ENCODE results near the gene ST7.
A peak's percentile ranks its signal among the peaks of the same experiment; 100 is the strongest.

ST7 gene

DNA sequence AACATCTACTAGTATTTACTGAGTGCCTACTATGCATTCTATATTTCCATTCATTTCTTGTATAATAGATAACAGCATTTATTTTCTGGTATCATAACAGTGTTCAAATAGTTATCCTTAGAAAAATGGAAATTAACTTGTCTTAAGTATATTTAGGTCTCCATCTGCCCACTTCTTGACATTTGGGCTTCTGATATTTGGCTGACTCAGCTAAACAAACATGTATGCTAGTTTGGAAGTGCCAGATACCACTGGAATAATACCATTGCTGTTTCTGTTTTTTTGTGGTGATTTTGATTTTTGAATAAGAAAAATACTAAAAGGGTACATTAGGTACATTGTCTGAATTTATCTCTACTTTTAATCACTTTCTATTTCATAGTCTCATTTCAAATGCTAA lies 169.2 kb downstream of the ST7 start:
- DNase-seq (ENCODE audit: low read depth in 2 of 2, low spot score in 1 of 2), result no peak

GRCh38 chr7:117123311-117123926 lies 170.1 kb downstream of the ST7 start:
- DNase-seq (ENCODE audit: low read depth in 2 of 2, low spot score in 1 of 2), result no peak

- peak in 1 of 2 donors; percentile 25 for DNase-seq (ENCODE audit: low read depth in 2 of 2, low spot score in 1 of 2)
Measured at GRCh38 chr7:117124591-117125220, 171.4 kb downstream of the ST7 start.

DNA sequence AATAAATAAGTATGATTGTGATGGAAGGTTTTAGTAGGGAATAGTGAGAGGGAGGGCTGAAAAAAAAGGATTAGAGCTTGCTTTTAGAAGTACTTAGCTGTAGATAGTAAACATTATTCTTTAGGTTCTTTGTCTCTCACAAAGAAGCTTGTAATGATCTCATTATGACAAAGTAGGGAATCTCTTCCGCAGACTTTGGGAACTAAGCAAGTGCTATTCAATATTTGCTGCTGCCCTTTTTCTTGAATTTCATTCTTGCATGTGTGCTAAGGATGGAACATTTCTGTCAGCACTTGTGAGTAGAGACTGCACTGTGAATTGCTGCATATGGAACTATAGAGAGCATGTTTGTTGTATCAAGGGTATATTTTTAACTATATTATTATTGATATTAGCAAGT lies 173.4 kb downstream of the ST7 start:
- DNase-seq (ENCODE audit: low read depth in 2 of 2, low spot score in 1 of 2), result no peak

DNA sequence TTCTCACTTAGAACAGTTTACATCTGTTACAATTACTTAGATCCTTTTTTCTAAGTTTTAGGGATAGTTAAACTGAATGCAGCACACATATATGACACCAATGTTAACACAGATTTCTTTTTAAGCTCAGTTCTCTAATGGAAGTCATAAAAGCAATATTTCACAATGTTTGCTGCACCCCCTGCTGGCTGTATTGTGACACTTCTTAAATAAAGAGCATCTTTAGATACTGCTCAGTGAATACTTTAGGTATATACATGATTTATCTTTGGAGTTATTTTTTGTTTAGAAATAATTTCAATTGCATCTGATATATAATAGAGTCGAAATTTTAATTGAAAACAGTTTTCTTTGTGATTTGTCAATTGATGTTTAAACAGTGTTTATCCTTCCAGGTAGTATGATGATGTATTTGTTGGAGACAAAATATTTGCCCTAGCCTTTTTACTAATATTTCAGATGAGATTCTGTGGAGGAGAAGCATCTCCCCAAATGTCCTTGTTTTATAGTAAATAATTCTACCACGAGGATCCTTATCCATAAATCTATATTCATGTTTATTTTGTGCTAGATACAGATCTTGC lies 174.4 kb downstream of the ST7 start:
- peak in 1 of 2 donors; percentile 26 for DNase-seq (ENCODE audit: low read depth in 2 of 2, low spot score in 1 of 2)

GRCh38 chr7:117129521-117129955 lies 176.2 kb downstream of the ST7 start:
- no peak for DNase-seq (ENCODE audit: low read depth in 2 of 2, low spot score in 1 of 2)

GRCh38 chr7:117130262-117130661 lies 177.0 kb downstream of the ST7 start:
- no peak for DNase-seq (ENCODE audit: low read depth in 2 of 2, low spot score in 1 of 2)

DNA sequence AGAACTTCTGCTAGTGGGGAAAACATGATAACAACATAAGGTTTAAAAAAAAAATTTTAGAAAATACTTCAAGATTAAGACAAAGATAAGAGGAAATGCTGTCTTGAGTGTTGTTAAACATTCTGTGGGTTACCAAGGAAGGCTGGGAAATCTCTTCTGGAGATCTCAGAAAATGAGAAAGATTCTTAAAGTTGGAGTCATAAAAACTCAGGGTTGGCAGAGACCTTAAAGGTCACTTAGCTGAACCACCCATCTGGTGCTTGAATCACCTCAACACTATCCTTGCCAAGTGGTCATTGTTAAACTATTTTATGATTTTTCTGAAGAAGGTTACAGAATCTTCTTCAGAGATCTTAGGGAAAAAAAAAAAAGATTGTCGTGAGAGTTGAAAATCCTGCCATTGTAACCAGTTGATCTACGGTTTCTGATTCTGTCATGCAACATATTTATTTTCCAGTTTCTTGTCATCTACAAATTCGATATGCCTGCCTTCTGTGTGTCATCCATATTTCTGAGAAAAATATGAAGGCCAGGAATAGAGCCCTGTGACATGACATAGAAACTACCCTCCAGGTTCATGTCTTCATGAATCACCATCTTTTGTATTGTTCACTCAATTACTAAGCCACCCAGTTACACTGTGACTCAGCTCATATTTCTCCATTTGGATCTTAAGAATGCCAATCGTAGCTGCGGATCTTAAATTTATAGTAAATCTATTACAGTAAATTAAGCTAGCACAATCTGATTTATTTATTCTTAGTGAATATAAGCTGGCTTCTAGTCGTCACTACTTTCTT lies 179.2 kb downstream of the ST7 start:
- DNase-seq (ENCODE audit: low read depth in 2 of 2, low spot score in 1 of 2), result no peak

DNA sequence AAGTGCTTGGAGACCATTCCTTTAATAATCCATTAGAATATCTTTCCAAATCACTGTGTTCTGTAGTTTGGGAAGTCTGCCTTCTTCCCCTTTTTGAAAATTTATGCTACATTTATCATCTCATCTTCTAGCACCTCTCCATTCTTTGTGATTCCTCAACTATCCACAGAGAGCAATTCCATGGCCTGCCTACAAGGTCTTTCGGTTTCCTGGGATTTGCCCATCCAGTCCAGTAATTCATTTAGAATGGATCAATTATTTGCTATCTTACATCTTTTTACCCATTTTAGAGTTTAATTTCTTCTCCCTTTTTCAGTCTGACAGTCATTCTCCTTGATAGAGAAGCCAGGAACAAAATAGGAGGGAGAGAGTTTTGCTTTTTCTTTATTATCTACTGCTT lies 179.8 kb downstream of the ST7 start:
- no peak for DNase-seq (ENCODE audit: low read depth in 2 of 2, low spot score in 1 of 2)

GRCh38 chr7:117134411-117134810 lies 181.1 kb downstream of the ST7 start:
- no peak for DNase-seq (ENCODE audit: low read depth in 2 of 2, low spot score in 1 of 2)

GRCh38 chr7:117134889-117135552 lies 181.7 kb downstream of the ST7 start:
- no peak for DNase-seq (ENCODE audit: low read depth in 2 of 2, low spot score in 1 of 2)

DNA sequence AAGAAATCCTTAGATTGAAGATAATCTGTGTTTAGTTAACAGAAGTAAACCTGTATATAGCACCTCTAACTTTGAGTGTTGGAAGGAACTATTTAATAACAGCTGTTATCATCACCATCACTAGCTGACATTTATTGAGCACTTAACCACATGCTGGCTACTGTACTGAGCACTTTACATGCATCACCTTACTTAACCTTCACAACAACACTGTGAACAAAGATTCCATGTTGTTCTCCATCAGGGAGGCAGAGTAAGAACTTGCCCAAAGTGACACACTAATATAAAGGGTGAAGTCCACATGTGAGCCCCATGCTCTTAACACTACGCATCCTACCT lies 182.2 kb downstream of the ST7 start:
- no peak for DNase-seq (ENCODE audit: low read depth in 2 of 2, low spot score in 1 of 2)

GRCh38 chr7:117137868-117138267 lies 184.6 kb downstream of the ST7 start:
- DNase-seq (ENCODE audit: low read depth in 2 of 2, low spot score in 1 of 2), result no peak

DNA sequence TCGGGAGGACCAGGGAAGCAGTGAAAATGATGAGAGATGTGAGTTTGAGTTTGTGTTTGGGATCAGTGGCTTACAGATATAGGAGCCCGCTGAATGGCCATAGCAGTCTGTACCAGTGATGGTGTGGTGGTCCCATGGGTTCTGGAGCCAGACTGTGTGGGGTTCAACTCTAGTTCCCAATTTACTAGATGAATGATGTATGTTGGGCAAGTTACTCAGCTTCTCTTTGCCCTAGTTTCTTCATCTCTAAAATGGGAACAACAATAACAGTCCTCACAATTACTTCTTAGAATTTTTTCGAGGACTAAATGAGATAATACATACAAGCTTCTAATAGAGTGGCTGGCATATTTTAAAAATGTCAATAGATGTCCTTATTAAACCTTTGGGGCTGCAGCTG lies 185.2 kb downstream of the ST7 start:
- no peak for DNase-seq (ENCODE audit: low read depth in 2 of 2, low spot score in 1 of 2)

GRCh38 chr7:117138981-117139380 lies 185.7 kb downstream of the ST7 start:
- DNase-seq (ENCODE audit: low read depth in 2 of 2, low spot score in 1 of 2), result no peak

GRCh38 chr7:117139397-117139984 lies 186.2 kb downstream of the ST7 start:
- DNase-seq (ENCODE audit: low read depth in 2 of 2, low spot score in 1 of 2), result no peak

- no peak for DNase-seq (ENCODE audit: low read depth in 2 of 2, low spot score in 1 of 2)
Measured at GRCh38 chr7:117140921-117141320, 187.6 kb downstream of the ST7 start.

GRCh38 chr7:117143066-117143465 lies 189.8 kb downstream of the ST7 start:
- DNase-seq (ENCODE audit: low read depth in 2 of 2, low spot score in 1 of 2), result no peak

DNA sequence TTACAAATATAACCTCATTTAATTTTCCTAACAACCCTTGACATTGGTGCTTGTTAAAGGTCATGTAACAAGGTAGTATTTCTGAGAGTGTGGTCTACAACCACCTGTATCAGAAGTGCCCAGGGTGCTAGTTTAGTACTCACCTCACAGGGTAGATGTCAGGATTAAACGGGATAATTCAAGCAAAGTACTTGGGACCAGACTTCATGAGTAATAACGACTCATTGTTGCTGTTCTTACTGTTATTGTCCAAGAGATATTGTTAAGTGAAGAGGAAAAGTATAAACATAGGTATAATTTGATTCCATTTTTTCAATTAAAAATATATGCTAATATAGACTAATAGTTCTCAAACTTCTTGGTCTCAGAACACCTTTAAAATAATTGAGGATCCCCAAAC lies 190.3 kb downstream of the ST7 start:
- DNase-seq (ENCODE audit: low read depth in 2 of 2, low spot score in 1 of 2), result no peak

GRCh38 chr7:117145333-117145732 lies 192.0 kb downstream of the ST7 start:
- no peak for DNase-seq (ENCODE audit: low read depth in 2 of 2, low spot score in 1 of 2)

DNA sequence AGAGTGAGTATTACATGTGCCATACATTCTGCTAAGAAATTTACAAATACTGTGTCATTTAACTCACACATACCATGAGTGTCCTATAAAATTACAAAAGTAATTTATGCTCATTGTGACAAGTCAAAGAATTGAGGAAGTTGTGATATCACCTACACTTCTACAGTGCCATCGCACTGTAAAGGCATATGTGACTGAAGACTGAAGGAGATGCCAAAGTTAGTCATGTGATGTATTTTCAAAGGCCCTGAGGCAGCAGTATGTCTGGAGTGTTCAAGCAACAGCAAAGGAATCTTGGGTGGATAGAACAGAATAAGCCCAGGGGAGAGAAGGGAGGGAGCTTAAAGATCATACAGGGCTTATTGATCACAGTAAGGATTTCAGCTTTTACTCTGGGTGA lies 192.8 kb downstream of the ST7 start:
- no peak for DNase-seq (ENCODE audit: low read depth in 2 of 2, low spot score in 1 of 2)

All from stimulated activated CD8-positive, alpha-beta memory T cell treated with anti-CD3 and anti-CD28 coated beads, Interleukin-4, amount 100 ng/mL, for 4 hours (primary cell).